Measurements from ENCODE around the gene TXNDC9.
"Not testable (repeated sequence)": the region's sequence is repeated elsewhere in the genome, so short reads cannot be mapped to it uniquely, and the experiment has no call there.

TXNDC9 gene

GRCh38 chr2:99335911-99336803 lies at the start of gene TXNDC9:
Gene TXNDC9, minus strand, starts transcription at chr2:99336333. Its CDS starts 3,123 bp downstream, at chr2:99333210.
- peak; percentile 99 for DNase-seq (ENCODE audit: low spot score)

- no peak for DNase-seq (ENCODE audit: low spot score)
Observed at GRCh38 chr2:99382143-99382542, 46.0 kb upstream of the TXNDC9 start.

GRCh38 chr2:99380376-99381010 lies 44.4 kb upstream of the TXNDC9 start:
- DNase-seq (ENCODE audit: low spot score), result no peak

- no peak for DNase-seq (ENCODE audit: low spot score)
Observed at GRCh38 chr2:99377879-99378278, 41.7 kb upstream of the TXNDC9 start.

- no peak for DNase-seq (ENCODE audit: low spot score)
Observed at GRCh38 chr2:99376254-99376864, 40.2 kb upstream of the TXNDC9 start.

- no peak for DNase-seq (ENCODE audit: low spot score)
Observed at GRCh38 chr2:99374747-99375146, 38.6 kb upstream of the TXNDC9 start.

GRCh38 chr2:99373144-99373543 lies 37.0 kb upstream of the TXNDC9 start:
- no peak for DNase-seq (ENCODE audit: low spot score)

GRCh38 chr2:99368854-99369253 lies 32.7 kb upstream of the TXNDC9 start:
- not testable (repeated sequence) for DNase-seq (ENCODE audit: low spot score)

- DNase-seq (ENCODE audit: low spot score), result no peak
Observed at GRCh38 chr2:99365661-99366060, 29.5 kb upstream of the TXNDC9 start.

- DNase-seq (ENCODE audit: low spot score), result no peak
Observed at GRCh38 chr2:99356853-99357252, 20.7 kb upstream of the TXNDC9 start.

- DNase-seq (ENCODE audit: low spot score), result not testable (repeated sequence)
Observed at GRCh38 chr2:99354825-99355224, 18.7 kb upstream of the TXNDC9 start.

GRCh38 chr2:99354070-99354469 lies 17.9 kb upstream of the TXNDC9 start:
- DNase-seq (ENCODE audit: low spot score), result peak; percentile 29

GRCh38 chr2:99350194-99350593 lies 14.1 kb upstream of the TXNDC9 start:
- DNase-seq (ENCODE audit: low spot score), result no peak

GRCh38 chr2:99348173-99348572 lies 12.0 kb upstream of the TXNDC9 start:
- no peak for DNase-seq (ENCODE audit: low spot score)

GRCh38 chr2:99346218-99346617 lies 10.1 kb upstream of the TXNDC9 start:
- DNase-seq (ENCODE audit: low spot score), result no peak

- not testable (repeated sequence) for DNase-seq (ENCODE audit: low spot score)
Observed at GRCh38 chr2:99345446-99345845, 9.3 kb upstream of the TXNDC9 start.

GRCh38 chr2:99342536-99342935 lies 6.4 kb upstream of the TXNDC9 start:
- no peak for DNase-seq (ENCODE audit: low spot score)

- DNase-seq (ENCODE audit: low spot score), result no peak
Observed at GRCh38 chr2:99340669-99341236, 4.6 kb upstream of the TXNDC9 start.

- DNase-seq (ENCODE audit: low spot score), result peak; percentile 14
Observed at GRCh38 chr2:99338029-99338585, 2.0 kb upstream of the TXNDC9 start.

- peak; percentile 97 for DNase-seq (ENCODE audit: low spot score)
Observed at GRCh38 chr2:99337113-99338028, 1.2 kb upstream of the TXNDC9 start, which contains the start of gene EIF5B. Gene EIF5B, plus strand, starts transcription at chr2:99337389. Its CDS starts 166 bp downstream, at chr2:99337555.

- DNase-seq (ENCODE audit: low spot score), result no peak
Observed at GRCh38 chr2:99336804-99337112, 625 bp upstream of the TXNDC9 start.
